GM18858 (cell line): ENCODE results near the gene MAP3K14.

Experiments used
- ATAC-seq: cut with Tn5 transposase; IDR thresholded peaks from one replicate; pipeline ENCODE4 v1.9.1; 2021; ENCODE audit not compliant: unreplicated experiment

Gene MAP3K14

DNA sequence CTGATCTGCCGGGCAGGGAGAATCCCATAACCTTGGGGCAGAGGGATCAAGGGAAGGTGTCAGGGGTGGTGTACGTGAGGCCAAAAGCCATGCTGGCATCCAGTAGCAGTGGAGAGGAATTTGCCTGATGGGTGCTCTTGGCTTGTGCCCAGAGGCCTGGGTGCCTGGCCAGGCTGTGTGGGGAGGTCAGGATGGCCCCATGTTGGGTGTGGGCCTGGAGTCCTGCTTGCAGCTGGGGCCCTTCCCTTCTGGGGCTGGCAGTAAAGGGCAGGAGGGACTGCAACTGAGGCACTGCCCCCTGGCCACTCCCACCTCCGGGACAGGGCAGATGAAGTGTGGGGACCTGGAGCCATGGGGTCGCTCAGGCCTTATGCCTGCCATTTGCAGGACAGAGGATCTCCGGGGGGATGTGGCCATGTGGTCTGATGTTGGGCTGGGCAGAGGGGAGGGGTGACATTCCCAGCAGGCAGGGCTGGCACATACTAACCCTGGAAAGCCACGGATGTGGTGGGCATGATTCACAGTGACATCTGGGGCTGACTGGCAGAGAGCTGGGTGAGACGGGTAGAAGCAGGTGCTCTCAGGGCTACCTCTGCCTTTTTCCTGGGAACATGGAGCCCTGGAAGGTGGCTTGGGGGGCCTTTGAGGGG lies 91.6 kb downstream of the MAP3K14 start:
- no peak for ATAC-seq

DNA sequence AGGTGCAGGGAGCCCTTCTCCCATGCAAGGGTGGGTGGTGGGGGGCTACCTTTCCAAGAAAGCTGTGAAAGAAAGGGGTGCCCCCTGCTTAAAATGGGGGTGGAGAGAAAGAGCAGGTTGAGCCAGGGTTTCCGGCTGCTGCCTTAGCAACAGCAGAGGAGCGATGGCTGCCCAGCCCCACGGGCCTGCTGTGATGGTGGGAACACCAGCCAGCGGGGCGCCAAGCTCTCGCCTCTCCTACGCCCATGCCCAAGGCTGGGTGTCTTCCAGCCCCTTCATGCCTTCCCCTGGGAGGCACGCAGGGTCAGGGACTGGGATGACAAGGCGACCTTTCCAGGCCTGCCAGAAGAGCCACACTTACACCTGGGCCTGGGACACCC lies 92.2 kb downstream of the MAP3K14 start:
- ATAC-seq: no peak

DNA sequence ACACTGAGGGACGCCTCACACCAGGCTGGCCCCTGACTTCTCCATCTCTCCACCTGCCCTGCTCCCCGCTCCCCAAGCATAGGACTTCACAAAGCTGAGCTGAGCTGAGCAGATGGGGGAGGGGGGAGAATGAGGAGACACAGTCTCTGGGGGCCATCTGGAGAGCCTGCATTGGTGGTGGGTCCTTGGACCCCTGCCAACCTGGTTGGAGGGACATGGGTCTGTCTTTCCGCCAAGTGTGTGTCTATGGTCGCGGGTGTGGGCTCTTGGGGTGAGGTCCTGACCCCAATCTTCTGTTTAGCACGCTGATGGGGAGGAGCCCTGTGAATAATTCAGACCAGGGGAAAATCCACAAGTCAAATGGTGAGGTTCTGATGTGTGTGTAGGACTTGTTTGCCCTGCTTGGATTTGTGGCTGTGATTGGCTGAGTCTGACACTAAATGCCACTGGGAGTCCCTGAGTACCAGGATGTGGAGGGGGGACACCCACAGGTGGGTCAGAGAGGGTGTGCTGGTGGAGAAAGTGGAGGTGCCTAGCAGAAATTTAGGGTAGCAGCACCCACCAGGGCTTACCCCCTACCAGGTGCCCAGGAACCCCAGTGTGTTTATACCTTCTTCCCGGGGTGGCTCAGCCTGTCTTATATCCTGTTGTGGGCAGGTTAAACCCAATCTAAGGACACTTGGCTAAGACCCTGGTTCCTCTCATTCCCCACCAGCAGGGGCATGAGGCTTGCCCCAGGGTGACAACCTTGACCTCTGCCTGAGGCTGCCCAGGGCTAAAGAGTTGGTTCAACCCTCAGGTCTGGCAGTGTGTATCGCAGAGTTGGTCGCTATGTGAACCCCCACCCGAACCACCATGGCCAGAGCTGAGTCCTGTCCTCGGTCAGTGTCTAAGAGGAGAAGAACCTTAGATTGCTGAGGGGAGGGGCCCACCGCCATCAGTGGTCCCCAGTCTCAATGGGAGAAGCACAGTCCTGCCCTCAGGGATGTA lies 93.0 kb downstream of the MAP3K14 start:
- ATAC-seq: no peak

DNA sequence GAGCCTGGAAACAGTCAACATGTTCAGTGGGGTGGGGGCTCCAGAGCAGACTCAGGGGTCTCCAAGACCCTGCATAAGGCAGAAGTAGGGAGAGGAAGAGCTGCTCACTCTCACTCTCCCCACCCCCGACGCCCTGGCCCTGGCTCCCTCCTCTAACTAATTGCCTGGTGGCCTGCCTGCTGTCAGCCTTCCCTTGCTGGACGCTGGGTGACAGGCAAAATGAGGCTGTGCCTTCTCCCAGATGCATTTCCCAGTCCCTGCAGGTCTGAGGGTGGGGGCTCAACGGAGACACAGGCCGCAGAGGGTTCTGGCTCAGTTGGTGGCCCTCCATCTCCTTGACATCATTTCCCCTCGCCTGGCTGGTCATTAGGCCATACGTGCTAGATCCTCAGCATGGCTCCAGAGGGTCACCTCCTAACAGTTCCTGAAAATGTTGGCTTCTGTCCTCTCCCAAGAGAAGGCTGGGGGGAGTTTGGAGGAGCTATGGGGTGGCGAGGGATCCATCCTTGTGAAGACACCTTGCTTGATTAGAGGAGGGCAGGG lies 93.8 kb downstream of the MAP3K14 start:
- no peak for ATAC-seq

DNA sequence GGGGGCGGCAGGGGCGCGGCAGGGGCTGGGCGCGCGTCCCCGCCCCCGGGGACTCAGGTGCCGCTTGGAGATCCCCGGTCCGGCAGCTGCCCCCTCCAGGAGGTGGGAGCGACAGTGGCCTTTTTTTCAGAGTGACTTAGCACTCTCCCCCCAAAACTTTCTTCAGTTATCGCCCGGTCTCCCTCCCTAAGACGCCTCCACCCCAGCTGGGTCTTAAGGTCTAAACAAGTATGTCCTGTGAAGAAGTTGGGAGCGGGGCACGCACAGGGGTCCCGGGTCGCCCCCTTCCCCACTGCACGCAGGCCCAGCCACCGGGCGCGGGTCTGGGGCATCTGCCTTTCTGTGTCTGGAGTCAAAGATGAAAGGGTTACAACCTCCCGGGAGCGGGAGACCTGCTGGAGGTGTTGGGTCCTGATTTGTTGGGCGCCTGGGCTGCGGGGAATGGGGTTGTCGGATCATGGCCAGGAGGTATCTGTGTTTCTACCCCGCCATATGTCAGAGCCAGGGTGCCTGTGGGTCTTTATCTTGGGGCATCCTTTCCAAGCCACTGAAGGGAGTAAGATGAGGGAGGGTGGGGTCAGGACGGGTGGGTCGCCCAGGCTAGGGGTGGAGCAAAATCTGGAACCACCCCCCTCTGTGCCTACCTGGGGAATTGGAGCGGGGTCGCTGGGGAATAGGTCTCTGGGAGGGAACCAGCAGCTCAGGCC lies 94.4 kb downstream of the MAP3K14 start:
- ATAC-seq: no peak

DNA sequence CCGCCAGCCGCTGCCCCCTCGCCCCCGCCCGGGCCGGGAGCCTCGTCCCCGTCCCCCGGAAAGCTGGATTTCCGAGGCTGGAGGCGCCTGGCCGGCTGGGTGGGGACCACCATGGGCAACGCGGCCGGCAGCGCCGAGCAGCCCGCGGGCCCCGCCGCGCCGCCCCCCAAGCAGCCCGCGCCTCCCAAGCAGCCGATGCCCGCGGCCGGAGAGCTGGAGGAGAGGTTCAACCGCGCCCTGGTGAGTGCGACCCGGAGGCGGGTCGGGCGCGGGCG lies 94.9 kb downstream of the MAP3K14 start:
- no peak for ATAC-seq

DNA sequence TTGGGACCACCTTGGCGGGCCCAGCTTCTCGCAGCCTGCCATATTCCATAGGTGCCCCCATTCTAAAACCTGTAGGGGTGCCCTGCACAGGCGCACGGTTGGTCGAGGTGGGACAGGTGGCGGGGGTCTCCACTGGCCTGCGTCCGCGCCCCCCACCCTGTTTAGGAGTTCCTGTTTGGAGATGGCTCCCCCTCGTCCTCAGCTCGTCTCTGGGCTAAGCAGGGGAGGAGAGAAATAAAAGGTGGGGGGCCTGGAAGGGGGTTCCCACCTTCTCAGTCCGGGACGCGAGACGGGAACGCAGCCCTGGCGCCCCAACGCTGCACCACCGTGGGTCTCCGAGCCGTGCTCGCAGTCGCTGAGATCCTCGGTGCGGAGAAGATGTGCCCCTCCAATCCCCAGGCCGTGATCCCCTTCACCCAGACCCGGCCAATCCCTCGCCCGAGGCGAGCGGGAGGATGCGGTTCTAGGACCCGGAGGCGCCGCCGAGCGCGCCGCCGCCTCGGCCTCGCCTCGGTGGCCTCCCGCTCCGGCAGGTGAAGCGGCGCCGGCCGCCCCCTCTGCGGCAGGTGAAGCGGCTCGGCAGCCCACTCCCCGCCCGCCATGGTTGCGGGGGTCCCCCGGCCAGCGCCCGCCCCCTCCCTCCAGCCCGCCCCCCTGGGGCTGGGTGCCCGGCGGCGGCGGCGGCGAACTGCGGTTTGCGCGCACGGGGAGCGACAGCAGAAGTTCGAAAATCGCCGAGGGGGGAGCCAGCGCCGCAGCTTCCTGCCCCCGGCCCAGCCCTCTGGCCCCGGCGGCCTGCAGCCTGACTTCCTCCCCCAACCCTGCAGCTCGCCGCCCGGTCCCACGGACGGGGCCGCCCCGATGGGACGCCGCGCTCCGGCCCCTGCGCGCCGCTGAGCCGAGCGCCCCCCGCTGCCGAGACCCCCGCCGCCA lies 95.5 kb downstream of the MAP3K14 start, which contains the start of gene FMNL1:
Gene FMNL1, plus strand, starts transcription at position 805 of the 933 bp plus-strand sequence. CDS start 240 bp downstream, outside the sequence.
- ATAC-seq: no peak

DNA sequence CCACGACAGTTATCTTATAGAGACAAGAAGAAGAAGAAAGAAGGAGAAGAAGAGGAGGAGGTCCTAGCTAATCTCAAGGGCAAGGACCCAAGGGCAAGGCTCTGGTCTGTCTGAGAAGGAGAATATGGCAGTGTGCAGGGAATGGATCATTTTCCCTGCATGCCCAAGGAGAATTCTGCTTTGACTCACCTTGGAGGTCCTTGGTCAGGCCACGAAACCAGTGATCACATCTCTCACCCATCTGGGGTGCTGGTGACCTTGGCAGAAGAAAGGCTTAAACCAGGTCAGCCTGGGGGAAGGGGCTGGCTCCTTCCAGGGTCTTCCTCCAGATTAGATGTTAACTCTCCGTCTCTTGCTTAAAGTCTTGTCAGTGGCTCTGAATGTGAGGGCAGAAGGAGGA lies 96.7 kb downstream of the MAP3K14 start:
- no peak for ATAC-seq

DNA sequence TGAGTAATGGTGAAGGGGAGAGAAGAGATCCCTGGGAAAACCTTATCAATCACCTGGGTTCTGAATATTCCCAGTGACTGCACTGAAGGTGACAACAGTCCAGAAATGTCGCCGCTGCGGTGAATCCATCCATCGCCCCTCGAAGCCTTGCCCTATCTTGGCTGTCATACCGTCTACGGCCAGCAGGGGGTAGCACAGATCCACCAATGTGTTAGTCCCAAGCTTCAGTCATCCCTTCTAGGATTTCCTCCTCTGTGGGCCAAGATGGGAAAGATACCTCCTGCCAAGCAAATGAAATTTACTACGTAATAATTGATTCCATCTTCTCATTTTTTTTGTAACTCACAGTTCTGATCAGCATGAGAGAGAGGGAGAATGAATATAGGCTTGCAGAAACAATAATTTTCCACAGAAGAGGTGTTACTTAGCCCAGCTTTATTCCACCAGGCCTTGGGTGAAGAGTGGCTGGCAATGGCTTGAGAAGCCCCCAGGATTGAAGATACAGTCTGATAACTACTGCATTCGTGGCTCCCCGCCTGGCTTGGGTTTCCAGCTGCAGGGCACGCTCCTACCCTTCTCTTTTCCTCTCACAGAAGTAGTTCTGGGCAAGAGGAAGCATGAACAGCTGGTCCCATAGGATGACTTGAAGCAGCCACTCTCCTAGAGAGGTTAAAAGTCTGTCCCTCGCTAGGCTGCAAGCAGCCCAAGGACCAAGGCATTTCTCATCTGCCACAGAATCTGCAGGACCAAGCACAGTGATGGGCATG lies 97.7 kb downstream of the MAP3K14 start:
- no peak for ATAC-seq
